HG02763 (cell line): ENCODE measurements around the gene REEP3.
"Not testable (repeated sequence)": the region's sequence is repeated elsewhere in the genome, so short reads cannot be mapped to it uniquely, and the experiment has no call there.

Experiments used
- ATAC-seq: cut with Tn5 transposase; IDR thresholded peaks from one replicate; pipeline ENCODE4 v1.9.1; 2021; ENCODE audit warnings: mild to moderate bottlenecking, moderate library complexity; ENCODE audit not compliant: unreplicated experiment

REEP3 gene, protein sequence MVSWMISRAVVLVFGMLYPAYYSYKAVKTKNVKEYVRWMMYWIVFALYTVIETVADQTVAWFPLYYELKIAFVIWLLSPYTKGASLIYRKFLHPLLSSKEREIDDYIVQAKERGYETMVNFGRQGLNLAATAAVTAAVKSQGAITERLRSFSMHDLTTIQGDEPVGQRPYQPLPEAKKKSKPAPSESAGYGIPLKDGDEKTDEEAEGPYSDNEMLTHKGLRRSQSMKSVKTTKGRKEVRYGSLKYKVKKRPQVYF

GRCh38 chr10:63520500-63521415, at the start of gene REEP3:
Gene REEP3, plus strand, starts transcription at chr10:63521401. Its CDS starts 145 bp downstream, at chr10:63521546.
- ATAC-seq, result peak; percentile 70

GRCh38 chr10:63474488-63474887, 46.7 kb upstream of the REEP3 start:
- no peak for ATAC-seq

DNA sequence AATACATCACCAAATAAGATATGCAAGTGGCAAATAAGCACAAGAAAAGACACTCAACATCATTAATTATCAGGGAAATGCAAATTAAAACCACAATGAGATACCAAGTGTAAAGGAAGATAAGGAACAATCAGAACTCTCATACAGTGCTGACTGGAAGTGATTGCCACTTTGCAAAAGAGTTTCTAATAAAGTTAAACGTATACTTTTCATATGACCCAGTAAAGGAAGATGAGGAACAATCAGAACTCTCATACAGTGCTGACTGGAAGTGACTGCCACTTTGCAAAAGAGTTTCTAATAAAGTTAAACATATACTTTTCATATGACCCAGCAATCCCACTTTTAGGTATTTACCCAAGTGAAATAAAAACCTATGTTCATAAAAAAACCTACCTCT, 43.3 kb upstream of the REEP3 start:
- ATAC-seq, result no peak

DNA sequence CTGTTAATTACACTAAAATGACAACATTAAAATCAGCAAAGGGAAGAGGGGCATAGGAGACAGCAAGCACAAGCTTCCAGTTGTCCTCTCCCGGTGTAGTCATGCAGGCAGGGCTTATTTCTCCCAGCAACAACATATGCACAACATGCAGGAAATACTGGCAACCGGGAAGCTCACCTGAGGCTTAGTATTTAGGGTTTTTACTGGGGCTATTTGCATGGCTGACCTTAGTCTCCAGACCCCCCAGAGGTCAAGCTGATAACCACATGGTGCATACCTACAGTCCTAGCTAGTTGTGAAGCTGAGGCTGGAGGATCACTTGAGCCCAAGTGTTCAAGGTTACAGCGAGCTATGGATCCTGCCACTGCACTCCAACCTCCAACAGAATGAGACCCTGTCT, 42.6 kb upstream of the REEP3 start:
- ATAC-seq, result no peak

DNA sequence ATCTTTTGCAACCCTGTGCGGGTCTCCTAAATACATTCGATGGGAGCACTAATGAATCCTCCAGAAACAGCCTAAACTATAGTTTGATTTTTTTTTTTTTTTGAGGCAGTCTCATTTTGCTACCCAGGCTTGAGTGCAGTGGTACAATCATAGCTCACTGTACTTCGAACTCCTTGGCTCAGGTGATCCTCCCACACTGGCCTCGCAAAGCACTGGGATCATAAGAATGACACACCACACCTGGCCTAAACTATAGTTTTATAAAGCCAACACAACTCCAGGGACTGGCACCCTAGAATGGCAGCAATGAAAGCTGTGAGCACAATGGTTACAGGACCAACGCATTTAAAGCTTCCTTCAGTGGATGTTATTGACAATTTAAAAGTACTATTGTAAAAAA, 41.0 kb upstream of the REEP3 start:
- ATAC-seq, result no peak

DNA sequence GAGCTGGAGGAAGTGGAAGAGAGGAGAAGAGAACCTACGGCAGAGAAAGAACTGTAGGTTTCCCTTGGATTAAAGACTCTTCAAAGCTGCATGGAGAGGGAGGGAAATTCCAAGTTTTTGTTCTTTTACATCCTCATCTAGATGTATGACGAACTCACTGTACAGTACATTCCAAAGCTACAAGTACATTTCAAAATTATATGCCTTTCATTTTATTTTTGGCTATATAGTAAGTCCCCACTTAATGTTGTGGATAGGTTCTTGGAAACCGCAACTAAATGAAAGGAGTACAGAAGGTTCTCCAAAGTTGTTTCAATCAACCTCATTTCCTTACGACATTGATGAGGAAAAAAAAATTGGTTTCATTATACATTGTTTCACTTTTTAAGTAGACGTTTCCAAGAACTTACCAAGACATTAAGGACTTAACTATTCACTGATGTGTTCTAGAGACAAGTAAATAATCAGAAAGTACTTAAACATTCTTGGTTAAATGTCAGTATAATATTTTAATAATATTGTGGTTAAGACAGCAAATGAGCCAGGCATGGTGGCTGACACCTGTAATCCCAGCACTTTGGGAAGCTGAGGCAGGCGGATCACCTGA, 39.3 kb upstream of the REEP3 start:
- ATAC-seq, result no peak

- ATAC-seq, result no peak
Observed at GRCh38 chr10:63483983-63484382, 37.2 kb upstream of the REEP3 start.

DNA sequence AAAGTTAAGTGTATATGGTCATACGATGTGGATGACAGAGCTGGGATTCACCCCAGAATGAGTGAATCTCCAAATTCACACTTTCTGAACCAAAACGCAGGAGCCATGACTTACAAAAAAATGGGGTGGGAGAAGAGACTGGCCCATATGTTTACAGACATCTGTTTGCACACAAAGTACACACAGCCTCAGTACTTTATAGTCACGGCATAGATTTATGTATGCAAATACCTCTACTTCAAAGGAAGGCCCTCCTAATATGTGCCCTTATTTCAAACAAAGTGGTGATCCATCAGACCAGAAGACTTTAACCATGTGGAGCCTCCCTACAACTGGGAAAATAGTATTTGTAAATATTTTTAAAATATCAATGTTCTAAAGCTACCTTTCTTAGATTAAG, 33.2 kb upstream of the REEP3 start:
- ATAC-seq, result no peak

DNA sequence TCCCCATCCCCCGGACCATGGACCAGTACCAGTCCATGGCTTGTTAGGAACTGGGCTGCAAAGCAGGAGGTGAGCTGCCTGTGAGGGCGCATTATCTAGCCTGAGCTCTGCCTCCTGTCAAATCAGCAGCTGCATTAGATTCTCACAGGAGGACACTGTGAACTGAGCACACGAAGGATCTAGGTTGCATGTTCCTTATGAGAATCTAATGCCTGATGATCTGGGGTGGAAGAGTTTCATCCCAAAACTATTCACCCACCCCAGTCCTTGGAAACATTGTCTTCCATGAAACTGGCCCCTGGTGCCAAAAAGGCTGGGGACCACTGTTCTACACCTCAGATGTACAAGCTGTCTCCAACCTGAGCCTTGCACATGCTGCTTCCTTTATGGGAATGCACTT, 31.4 kb upstream of the REEP3 start:
- ATAC-seq, result no peak

DNA sequence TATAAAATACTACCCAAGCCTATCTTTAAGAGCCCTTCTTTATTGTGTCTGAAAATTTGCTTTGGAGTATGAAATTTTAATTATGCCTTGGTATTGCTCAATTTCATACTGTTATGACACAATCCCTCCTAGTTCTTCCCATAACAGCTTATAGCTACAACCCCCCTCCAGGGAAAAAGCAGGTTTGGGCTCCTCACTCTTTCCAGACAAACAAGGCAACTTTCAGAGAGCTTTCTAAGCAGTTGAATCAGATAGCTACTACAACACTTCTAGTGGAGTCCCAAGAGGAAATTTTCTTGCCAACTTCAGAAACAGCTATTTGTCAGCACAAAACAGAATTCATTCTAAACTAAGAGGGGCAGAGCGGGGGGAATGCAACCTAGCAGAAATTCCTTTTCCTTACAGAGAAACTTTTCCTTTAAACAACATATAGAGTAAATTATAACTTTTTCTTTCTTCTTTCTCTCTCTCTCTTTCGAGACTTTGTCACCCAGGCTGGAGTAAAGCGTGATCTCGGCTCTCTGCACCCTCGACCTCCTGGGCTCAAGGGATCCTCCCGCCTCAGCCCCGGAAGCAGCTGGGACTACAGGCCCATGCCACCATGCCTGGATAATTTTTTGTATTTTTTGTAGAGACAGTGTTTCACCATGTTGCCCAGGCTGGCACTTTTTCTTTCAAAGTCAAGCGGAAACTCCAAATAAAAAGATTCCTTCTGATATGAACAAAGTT, 29.4 kb upstream of the REEP3 start:
- ATAC-seq, result no peak

GRCh38 chr10:63492317-63492690, 28.9 kb upstream of the REEP3 start:
- ATAC-seq, result not testable (repeated sequence)

DNA sequence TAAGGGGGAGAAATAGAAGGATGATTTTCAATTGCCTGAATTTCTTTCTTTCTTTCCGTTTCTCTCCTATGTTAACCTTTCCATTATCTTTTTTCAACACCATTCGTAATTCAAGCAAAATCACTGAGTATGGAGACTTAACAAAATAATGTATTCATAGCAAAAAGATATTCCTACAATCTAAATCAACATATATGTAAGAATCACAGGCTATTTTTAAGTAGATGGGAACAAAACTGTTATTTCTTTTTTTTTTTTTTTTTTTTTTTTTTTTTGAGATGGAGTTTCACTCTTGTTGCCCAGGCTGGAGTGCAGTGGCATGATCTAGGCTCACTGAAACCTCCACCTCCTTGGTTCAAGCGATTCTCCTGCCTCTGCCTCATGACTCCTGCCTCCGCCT, 28.2 kb upstream of the REEP3 start:
- no peak for ATAC-seq

DNA sequence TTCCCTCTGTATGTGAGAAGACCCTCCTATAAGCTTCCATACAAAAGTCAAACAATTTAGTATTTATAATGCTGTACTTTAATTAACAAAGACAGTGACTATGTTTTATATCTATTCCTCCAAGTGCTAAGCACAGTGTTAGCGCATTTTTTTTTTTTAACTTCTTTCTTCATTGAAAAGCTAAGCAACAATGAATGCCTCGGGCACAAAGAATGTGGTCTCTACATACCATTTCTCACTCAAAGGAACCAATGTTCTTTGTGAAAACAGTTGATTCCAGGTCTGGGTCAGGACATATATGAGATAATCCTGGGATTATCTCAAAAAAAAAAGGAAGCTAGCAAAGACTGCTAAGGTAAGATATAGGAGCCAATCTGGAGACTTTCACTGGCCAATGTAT, 26.2 kb upstream of the REEP3 start:
- ATAC-seq, result no peak

- no peak for ATAC-seq
Observed at GRCh38 chr10:63496561-63496960, 24.6 kb upstream of the REEP3 start.

DNA sequence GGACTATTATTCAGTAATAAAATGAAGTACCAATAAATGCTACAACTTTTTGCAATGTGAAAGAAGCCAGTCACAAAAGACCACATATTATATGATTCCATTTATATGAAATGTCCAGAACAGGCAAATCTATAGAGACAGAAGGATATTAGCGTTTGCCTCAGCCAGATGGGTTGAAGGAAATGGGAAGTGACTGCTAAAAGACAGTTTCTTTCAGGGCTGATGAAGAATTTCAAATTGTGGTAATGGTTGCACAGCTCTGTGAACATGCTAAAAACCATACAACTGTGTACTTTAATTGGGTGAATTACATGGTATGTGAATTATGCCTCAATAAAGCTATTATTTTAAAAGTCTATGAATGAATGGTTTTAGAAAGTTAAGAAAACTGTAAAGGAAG, 23.9 kb upstream of the REEP3 start:
- no peak for ATAC-seq

- ATAC-seq, result no peak
Observed at GRCh38 chr10:63498665-63499064, 22.5 kb upstream of the REEP3 start.

- ATAC-seq, result not testable (repeated sequence)
Observed at GRCh38 chr10:63500551-63500950, 20.6 kb upstream of the REEP3 start.

DNA sequence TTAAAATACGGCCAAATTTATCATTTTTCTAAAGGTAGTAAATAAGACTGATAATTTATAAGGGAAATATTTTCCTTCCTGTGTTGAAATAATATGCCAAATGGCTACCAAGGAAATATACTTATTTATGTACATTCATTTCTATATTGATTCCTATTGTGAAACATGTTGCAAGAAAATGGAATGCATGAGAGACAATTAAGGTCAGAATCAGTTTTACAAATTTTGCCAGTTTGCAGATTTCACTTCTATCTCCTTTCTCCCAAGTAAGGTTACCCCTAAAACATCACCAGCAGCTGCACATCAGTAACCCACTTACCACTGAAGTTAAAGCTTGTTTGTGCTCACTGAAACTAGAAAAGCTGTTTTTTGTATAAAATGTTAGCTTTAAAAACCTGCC, 19.2 kb upstream of the REEP3 start:
- ATAC-seq, result no peak

GRCh38 chr10:63502832-63503231, 18.4 kb upstream of the REEP3 start:
- ATAC-seq, result no peak

DNA sequence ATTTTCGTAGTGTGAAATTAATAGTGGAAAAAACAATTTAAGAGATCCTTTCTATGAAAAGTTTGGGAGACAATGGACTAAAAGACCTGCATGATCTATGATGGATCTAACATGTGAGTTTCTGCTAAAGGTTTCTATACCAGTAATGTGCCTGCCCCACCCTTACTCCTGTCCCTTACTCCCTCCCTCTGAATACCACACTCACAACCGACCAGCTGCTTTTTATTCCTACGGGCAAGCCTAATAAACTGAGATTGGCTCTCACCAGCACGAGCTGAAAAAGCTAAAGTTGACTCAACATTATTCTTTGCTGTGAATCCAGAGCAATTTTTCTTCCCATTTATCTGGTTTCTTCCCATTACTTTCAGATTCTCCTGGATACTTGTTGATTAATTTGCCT, 17.8 kb upstream of the REEP3 start:
- ATAC-seq, result no peak

DNA sequence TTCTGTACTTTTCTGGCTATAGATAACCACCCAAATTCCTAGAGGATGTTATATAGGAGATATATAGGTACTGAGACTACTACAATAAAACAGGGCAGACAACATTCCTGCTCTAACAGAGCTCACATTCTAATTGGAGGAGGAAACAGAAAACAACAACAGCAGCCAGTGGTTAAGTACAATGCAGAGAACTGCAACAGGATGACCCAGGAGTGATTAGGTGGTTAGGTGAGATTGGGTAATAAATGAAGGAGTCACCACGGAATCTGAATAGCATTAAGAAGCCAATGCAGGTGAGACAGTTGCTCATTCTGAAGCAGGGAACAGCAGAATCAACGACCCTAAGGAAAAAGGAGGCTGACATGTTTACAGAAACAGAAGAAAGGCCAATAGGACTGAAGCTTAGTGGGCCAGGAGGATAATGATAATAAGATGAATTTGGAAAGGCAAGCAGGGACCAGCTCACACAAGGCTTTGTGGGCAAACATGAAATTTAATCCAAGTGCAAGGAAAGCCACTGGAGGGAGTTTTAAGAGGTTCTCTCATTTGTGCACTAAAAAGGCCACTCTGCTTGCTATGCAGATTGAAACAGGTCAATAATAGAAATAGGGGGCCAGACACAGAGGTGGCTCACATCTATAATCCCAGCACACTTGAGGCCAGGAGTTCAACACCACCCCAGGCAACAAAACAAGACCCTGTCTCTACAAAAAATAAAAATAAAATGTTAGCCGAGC, 16.9 kb upstream of the REEP3 start:
- no peak for ATAC-seq
